Activated CD4-positive, alpha-beta T cell treated with anti-CD3 and anti-CD28 coated beads for 1 hour (primary cell): ENCODE results near the gene ATP2C1.

Source experiments
- DNase-seq: peaks from one replicate; pipeline ENCODE4 v3.0.0-alpha.2; 2020

Gene ATP2C1

GRCh38 chr3:131053043-131053859 lies 159.4 kb downstream of the ATP2C1 start:
- DNase-seq: no peak
